PC-9 (cell line): ENCODE results near the gene PDE6G. TPM values are rescaled to one million over a fixed set of nuclear protein-coding genes. Genes with fewer than 3 reads are reported as not detected.

Source experiments
- BruUV-seq: library from RNA; stranded (reverse); fragments of 400-500 nt; replicated peaks from 2 replicates; lab custom pipeline; 2021; lab: Mats Ljungman, UMichigan
- CTCF ChIA-PET: fragments of 300-600 bp; sonication (Branson Sonifier 250); formaldehyde crosslinking; loops from one replicate; lab custom pipeline; 2022; ENCODE audit warnings: antibody characterized with exemption; lab: Charles Lee
- POLR2A ChIA-PET: fragments of 300-600 bp; sonication (Branson Sonifier 250); formaldehyde crosslinking; loops from one replicate; lab custom pipeline; 2022; ENCODE audit warnings: antibody characterized with exemption; ENCODE audit not compliant: unreplicated experiment; lab: Charles Lee
- DNase-seq, 2 experiments: peaks; one replicate each; pipeline versions ENCODE4 v3.0.0 to v3.0.0-alpha.2; 2015 to 2022; ENCODE audit warnings: mixed read lengths in 1 of 2
- H2AFZ ChIP-seq: fragments of 200-600 bp; sonication (generic); 2 replicates; pipeline ENCODE4 v1.8.1; 2017; ENCODE audit warnings: antibody characterized with exemption
- H3F3A ChIP-seq: fragments of 200-600 bp; sonication (generic); 2 replicates; pipeline ENCODE4 v1.8.1; 2017; ENCODE audit warnings: antibody characterized with exemption, mild to moderate bottlenecking, low read depth; ENCODE audit not compliant: insufficient read depth
- H3K27ac ChIP-seq: fragments of 200-600 bp; sonication (generic); 2 replicates; pipeline ENCODE4 v1.6.1; 2016; ENCODE audit warnings: mixed run types
- H3K27me3 ChIP-seq: fragments of 200-600 bp; sonication (generic); 2 replicates; pipeline ENCODE4 v1.6.1; 2016; ENCODE audit warnings: low read depth, mixed run types; ENCODE audit not compliant: insufficient read depth
- H3K36me3 ChIP-seq: fragments of 200-600 bp; sonication (generic); 2 replicates; pipeline ENCODE4 v1.6.1; 2016; ENCODE audit warnings: low read depth, mixed run types
- H3K4me1 ChIP-seq: fragments of 200-600 bp; sonication (generic); replicated peaks from 2 replicates; pipeline ENCODE4 v1.6.1; 2016; ENCODE audit warnings: mixed run types; ENCODE audit not compliant: insufficient read depth
- H3K4me2 ChIP-seq: fragments of 200-600 bp; sonication (generic); 2 replicates; pipeline ENCODE4 v1.6.1; 2017; ENCODE audit warnings: mixed run types
- H3K4me3 ChIP-seq: fragments of 200-600 bp; sonication (generic); 2 replicates; pipeline ENCODE4 v1.6.1; 2016; ENCODE audit warnings: mixed run types
- H3K79me2 ChIP-seq: fragments of 200-600 bp; sonication (generic); 2 replicates; pipeline ENCODE4 v1.6.1; 2017; ENCODE audit warnings: low read depth, mixed run types
- H3K9me2 ChIP-seq: fragments of 200-600 bp; sonication (generic); 2 replicates; pipeline ENCODE4 v1.8.1; 2017; ENCODE audit warnings: mild to moderate bottlenecking; ENCODE audit not compliant: insufficient read depth
- H3K9me3 ChIP-seq: fragments of 200-600 bp; sonication (generic); 2 replicates; pipeline ENCODE4 v1.8.1; 2016; ENCODE audit warnings: low read depth; ENCODE audit not compliant: insufficient read depth
- H4K20me1 ChIP-seq: fragments of 200-600 bp; sonication (generic); 2 replicates; pipeline ENCODE4 v1.8.1; 2017; ENCODE audit not compliant: insufficient read depth
- EZH2 ChIP-seq: fragments of 200-600 bp; sonication (generic); IDR thresholded peaks from 2 replicates; pipeline ENCODE4 v1.8.0; 2017; ENCODE audit warnings: antibody characterized with exemption, low read depth
- intact Hi-C: fragments of 100-400 bp; cut with micrococcal nuclease; formaldehyde crosslinking; loops from one replicate; pipeline ENCODE4 v1.10.0; 2022; ENCODE audit not compliant: unreplicated experiment
- total RNA-seq: library from RNA; stranded (reverse); gene quantifications from 2 replicates; pipeline ENCODE4 v1.2.3, GENCODE V29; 2021
- TF ChIP-seq, protein P1 (sequence below): fragments of 200-600 bp; sonication (generic); conservative IDR thresholded peaks from 2 replicates; pipeline ENCODE4 v1.6.1; 2017; ENCODE audit warnings: mixed run types, antibody characterized with exemption, mild to moderate bottlenecking, moderate library complexity

The PDE6G gene
- total RNA-seq, 1 experiment from 2014 or later, result 1.3 TPM

DNA sequence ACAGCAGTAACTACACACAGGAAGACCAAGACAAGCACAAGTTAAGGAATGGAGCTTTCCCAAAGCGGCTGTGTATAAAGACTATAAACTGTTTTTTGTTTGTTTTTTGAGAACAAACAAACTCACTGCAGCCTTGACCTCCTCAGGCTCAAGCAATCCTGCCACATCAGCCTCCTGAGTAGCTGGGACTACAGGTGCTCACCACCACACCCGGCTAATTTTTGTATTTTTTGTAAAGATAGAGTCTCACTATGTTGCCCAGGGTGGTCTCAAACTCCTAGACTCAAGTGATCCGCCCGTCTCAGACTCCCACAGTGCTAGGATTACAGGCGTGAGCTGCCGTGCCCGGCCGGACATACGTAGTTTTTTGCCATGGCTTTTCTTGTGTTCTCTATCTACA, 4.1 kb upstream of the PDE6G start:
- BruUV-seq, result no TSS peak
- intact Hi-C loops, result no loop called here
- H4K20me1 ChIP-seq, result no peaks in the 10 kb centered on the region
- peaks cover 30% of the 10 kb centered on the region for H3K4me1 ChIP-seq
- no peak overlapping the region for H2AFZ ChIP-seq
- peaks cover 7% of the 10 kb centered on the region for H3K79me2 ChIP-seq
- H3K27ac ChIP-seq, result peak overlapping the region; percentile 65
- no peak for TF ChIP-seq EZH2
- TF ChIP-seq, protein P1, sequence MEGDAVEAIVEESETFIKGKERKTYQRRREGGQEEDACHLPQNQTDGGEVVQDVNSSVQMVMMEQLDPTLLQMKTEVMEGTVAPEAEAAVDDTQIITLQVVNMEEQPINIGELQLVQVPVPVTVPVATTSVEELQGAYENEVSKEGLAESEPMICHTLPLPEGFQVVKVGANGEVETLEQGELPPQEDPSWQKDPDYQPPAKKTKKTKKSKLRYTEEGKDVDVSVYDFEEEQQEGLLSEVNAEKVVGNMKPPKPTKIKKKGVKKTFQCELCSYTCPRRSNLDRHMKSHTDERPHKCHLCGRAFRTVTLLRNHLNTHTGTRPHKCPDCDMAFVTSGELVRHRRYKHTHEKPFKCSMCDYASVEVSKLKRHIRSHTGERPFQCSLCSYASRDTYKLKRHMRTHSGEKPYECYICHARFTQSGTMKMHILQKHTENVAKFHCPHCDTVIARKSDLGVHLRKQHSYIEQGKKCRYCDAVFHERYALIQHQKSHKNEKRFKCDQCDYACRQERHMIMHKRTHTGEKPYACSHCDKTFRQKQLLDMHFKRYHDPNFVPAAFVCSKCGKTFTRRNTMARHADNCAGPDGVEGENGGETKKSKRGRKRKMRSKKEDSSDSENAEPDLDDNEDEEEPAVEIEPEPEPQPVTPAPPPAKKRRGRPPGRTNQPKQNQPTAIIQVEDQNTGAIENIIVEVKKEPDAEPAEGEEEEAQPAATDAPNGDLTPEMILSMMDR, result no peak
- CTCF ChIA-PET, result no interaction called here
- H3F3A ChIP-seq, result peaks cover 30% of the 10 kb centered on the region
- no peak overlapping the region for H3K4me3 ChIP-seq
- no peaks in the 10 kb centered on the region for H3K9me3 ChIP-seq
- no peak for DNase-seq
- H3K9me2 ChIP-seq, result no peaks in the 10 kb centered on the region
- H3K36me3 ChIP-seq, result no peaks in the 10 kb centered on the region
- POLR2A ChIA-PET, result interaction anchor here (0.5 kb wide), 2 partner anchors 30 to 43 kb away, joined by 3 read pairs; partner anchors contain the start of gene MRPL12
- H3K27me3 ChIP-seq, result no peaks in the 10 kb centered on the region
- peak overlapping the region; percentile 68 for H3K4me2 ChIP-seq

DNA sequence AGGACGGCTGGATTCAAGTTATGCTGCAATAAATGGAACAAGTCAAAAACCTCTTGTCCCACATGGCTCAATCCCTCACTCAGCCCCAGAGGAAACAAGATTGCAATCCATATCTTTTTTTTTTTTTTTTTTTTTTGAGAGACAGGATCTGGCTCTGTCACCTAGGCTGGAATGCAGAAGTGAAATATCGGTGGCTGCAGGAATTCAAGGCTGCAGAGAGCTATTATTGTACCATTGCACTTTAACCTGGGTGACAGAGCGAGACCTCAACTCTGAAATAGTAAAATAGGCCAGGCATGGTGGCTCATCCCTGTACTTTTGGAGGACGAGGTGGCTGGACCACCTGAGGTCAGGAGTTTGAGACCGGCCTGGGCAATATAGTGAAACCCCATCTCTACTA, 2.7 kb upstream of the PDE6G start:
- peak overlapping the region; percentile 65 for H3K27ac ChIP-seq
- H3K9me2 ChIP-seq, result no peaks in the 10 kb centered on the region
- H3F3A ChIP-seq, result peaks cover 20% of the 10 kb centered on the region
- H3K79me2 ChIP-seq, result no peaks in the 10 kb centered on the region
- peak overlapping the region; percentile 15; the same call in 1 of the 2 replicates for H3K4me3 ChIP-seq
- no TSS peak for BruUV-seq
- no peaks in the 10 kb centered on the region for H3K36me3 ChIP-seq
- POLR2A ChIA-PET, result interaction anchor here (0.5 to 0.7 kb wide), 8 partner anchors 23 to 463 kb away, joined by 4 to 23 read pairs (median 10); partner anchors contain the start of genes ARL16, HGS and MAFG
- intact Hi-C loops, result no loop called here
- TF ChIP-seq, protein P1, result no peak
- peak; percentile 51 to 68 for DNase-seq
- no peaks in the 10 kb centered on the region for H4K20me1 ChIP-seq
- H2AFZ ChIP-seq, result no peak overlapping the region
- H3K9me3 ChIP-seq, result no peaks in the 10 kb centered on the region
- H3K27me3 ChIP-seq, result no peaks in the 10 kb centered on the region
- peak overlapping the region; percentile 68 for H3K4me2 ChIP-seq
- CTCF ChIA-PET, result no interaction called here
- peaks cover 21% of the 10 kb centered on the region for H3K4me1 ChIP-seq

DNA sequence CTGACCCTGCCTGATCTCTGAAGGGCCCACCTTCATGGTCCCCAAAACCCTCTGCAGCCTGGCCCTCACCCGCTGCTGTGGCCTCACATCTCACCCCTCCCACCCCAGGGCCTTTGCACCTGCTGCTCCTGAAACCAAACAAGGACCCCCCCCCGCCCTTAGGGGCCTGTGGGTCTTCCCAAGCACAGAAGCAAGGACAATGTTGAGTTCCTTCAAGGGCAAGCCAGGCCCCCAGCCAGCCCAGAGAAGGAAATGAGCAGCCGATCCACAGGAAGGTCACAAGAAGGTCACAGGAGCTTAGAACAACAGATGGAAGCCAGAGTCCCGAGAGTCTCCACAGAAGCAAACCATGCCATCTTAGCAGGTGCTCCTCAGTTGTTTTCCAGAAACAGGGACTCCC, 493 bp upstream of the PDE6G start:
- intact Hi-C loops, result no loop called here
- Histone ChIP-seq H3K4me1 (peaks cover 21% of the 10 kb centered on the region), H2AFZ (no peak overlapping the region), H3K27me3 (no peaks in the 10 kb centered on the region), H3K9me2 (no peaks in the 10 kb centered on the region), H4K20me1 (no peaks in the 10 kb centered on the region), H3K9me3 (no peaks in the 10 kb centered on the region), H3F3A (peaks cover 20% of the 10 kb centered on the region), H3K36me3 (no peaks in the 10 kb centered on the region), H3K27ac (no peak overlapping the region), H3K79me2 (no peaks in the 10 kb centered on the region), H3K4me3 (no peak overlapping the region), H3K4me2 (no peak overlapping the region)
- BruUV-seq, result no TSS peak
- CTCF ChIA-PET, result no interaction called here
- POLR2A ChIA-PET, result no interaction called here
- no peak for TF ChIP-seq EZH2
- TF ChIP-seq, protein P1, result no peak
- no peak for DNase-seq
